Left lung (tissue), 10 donors: ENCODE data around the gene HLA-DOA. TPM values are rescaled to one million over a fixed set of nuclear protein-coding genes. Genes with fewer than 3 reads are reported as not detected.
A peak's percentile ranks its signal among the peaks of the same experiment; 100 is the strongest.

Source experiments
- ATAC-seq: fragments of 200-7000 bp; cut with Tn5 transposase; one replicate; pipeline ENCODE4 v1.9.1; 2020; ENCODE audit warnings: moderate library complexity
- DNase-seq, 4 donors: peaks; one replicate each; pipeline ENCODE4 v3.0.0-alpha.2; 2013 to 2020
- H3K27ac ChIP-seq, 2 donors: fragments of 200-600 bp; sonication (generic) in 1 of 2; one replicate each; pipeline versions ENCODE4 v1.5.0 to v1.8.0; 2020 to 2021
- H3K27me3 ChIP-seq, 2 donors: fragments of 200-600 bp; sonication (generic) in 1 of 2; one replicate each; pipeline versions ENCODE4 v1.5.0 to v1.8.0; 2020 to 2021
- H3K36me3 ChIP-seq, 2 donors: fragments of 200-600 bp; sonication (generic) in 1 of 2; one replicate each; pipeline versions ENCODE4 v1.5.0 to v1.8.0; 2020 to 2021
- H3K4me1 ChIP-seq, 2 donors: fragments of 200-600 bp; one replicate each; pipeline ENCODE4 v1.8.0; 2021
- H3K4me3 ChIP-seq, 2 donors: fragments of 200-600 bp; sonication (generic) in 1 of 2; one replicate each; pipeline versions ENCODE4 v1.5.0 to v1.8.0; 2020 to 2021; ENCODE audit warnings: mild to moderate bottlenecking in 1 of 2
- H3K9me3 ChIP-seq, 2 donors: fragments of 200-600 bp; sonication (generic) in 1 of 2; one replicate each; pipeline versions ENCODE4 v1.5.0 to v1.8.0; 2020 to 2021
- intact Hi-C, 2 donors: fragments of 100-400 bp; cut with DNase I; formaldehyde crosslinking; loops; one replicate each; pipeline versions ENCODE4 v1.11.2 to v1.14.2; 2022
- polyA plus RNA-seq, 6 donors: library from polyadenylated mRNA; unstranded; fragments of 120-200 nt; gene quantifications; one replicate each; pipeline ENCODE4 v1.2.1, GENCODE V29; 2013; ENCODE audit not compliant: insufficient read length in 6 of 6
- total RNA-seq, 2 donors: library from RNA; stranded (reverse); fragmentation: NEBNext Ultra II Directional; extraction: Animal tissue kit (Norgen Biotek cat#: 25700); gene quantifications; one replicate each; pipeline ENCODE4 v1.2.1, GENCODE V29; 2021
- TF ChIP-seq, protein P1 (sequence below), 2 donors: fragments of 200-600 bp; sonication (generic) in 1 of 2; IDR thresholded peaks; one replicate each; pipeline versions ENCODE4 v1.5.0 to v1.8.0; 2021; ENCODE audit warnings: antibody characterized with exemption in 2 of 2
- donor health status: DM: no; HTN: yes; CAD: no.
- donor health status: DM: no; HTN: no; CAD: no.

Gene HLA-DOA
- total and polyA plus RNA-seq, 8 donors = 1.8 to 20.6 (median 3.0) TPM

DNA sequence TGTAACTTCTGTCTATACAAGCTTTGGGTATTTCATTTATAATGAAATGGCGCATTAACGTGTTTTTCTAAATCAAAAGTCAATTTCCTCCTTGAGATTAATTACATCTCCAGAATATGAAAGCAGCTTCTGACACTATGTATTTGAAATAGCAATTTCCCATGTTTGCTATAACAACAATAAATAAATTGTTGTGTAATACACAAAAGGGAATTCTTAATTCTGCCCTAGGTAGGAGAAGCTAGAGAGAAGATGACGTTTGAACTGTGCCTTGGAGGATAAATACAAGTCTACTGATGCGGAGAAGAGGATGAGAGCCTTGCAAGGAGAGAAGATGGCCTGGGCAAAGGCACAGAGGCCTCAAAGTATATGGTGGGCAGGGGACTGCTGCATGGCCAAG, 7.6 kb upstream of the HLA-DOA start:
- Histone ChIP-seq H3K27ac (peak overlapping the region in 1 of 2 donors; percentile 88), H3K4me3 (peak overlapping the region in 1 of 2 donors; percentile 11), H3K36me3 (no peaks in the 10 kb centered on the region), H3K27me3 (no peaks in the 10 kb centered on the region), H3K9me3 (no peaks in the 10 kb centered on the region), H3K4me1 (peaks cover 19 to 44% of the 10 kb centered on the region in 2 donors)
- ATAC-seq = no peak
- no peak for DNase-seq
- intact Hi-C loops = loop anchor here in 1 of 2 donors (5.0 kb wide), 2 partner anchors 60 to 75 kb away; partner anchors contain the start of gene HLA-DPB1
- TF ChIP-seq, protein P1, sequence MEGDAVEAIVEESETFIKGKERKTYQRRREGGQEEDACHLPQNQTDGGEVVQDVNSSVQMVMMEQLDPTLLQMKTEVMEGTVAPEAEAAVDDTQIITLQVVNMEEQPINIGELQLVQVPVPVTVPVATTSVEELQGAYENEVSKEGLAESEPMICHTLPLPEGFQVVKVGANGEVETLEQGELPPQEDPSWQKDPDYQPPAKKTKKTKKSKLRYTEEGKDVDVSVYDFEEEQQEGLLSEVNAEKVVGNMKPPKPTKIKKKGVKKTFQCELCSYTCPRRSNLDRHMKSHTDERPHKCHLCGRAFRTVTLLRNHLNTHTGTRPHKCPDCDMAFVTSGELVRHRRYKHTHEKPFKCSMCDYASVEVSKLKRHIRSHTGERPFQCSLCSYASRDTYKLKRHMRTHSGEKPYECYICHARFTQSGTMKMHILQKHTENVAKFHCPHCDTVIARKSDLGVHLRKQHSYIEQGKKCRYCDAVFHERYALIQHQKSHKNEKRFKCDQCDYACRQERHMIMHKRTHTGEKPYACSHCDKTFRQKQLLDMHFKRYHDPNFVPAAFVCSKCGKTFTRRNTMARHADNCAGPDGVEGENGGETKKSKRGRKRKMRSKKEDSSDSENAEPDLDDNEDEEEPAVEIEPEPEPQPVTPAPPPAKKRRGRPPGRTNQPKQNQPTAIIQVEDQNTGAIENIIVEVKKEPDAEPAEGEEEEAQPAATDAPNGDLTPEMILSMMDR (IDR thresholded peaks at IDR 0.05) = no peak

DNA sequence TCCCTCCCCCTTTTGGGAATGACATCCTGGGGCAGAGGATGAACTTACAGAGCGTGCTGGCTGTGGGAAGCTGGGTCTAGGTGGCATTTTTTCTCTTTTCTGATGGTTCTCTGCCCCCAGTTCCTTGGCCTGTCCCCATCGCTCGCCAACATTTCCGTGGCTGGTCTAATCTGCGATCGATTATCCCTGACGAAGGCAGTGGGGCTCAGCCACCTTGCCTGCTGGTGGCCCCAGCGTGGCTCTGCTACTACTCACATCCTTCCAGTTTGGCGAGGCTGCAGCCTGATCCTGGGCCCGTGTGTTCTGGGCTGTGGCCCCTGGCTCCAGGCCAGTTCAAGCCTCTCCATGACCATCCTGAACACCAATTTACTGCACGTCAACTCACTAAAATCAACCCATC, 6.4 kb upstream of the HLA-DOA start:
- no peak overlapping the region for H3K27ac ChIP-seq

DNA sequence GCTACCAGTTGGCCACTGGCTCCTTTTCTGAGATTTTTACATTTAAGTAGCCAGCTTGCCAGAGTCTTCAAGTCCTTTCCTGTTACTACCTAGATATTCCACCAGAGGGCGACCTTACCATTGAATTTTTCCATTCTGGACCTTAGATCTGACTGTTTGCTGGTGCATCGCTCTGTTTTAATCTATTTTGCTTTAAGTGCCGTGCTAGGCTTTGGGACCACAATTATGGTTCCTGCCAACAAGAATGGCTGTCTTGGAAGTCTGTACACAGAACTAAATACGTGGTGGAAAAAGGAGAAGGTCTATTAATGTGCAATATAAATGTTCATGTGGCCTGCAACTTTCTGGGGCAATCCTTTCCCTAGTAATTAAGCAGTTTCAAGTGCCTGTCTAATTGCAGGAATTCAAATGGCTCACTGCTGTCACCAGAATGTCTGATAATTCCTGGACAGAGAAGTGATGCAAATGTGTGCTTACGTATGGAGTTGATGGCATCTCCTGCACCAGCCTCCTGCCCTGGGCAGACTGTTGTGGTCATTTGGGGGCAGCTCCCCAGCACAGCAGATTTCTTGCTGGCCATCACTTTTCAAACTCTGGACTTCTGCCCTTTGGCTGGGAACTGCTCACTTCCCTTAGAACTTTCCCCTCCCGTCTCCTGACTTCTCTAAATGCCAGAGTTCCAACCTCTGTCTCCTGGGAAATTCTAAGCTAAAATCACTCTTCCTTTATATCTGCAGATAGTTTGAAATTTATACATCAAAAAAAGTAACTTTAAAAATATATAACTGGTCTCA, 5.6 kb upstream of the HLA-DOA start:
- Histone ChIP-seq H3K4me3 (no peak overlapping the region), H3K27me3 (no peaks in the 10 kb centered on the region), H3K4me1 (peaks cover 19 to 39% of the 10 kb centered on the region in 2 donors), H3K9me3 (no peaks in the 10 kb centered on the region), H3K27ac (no peak overlapping the region), H3K36me3 (no peaks in the 10 kb centered on the region)
- intact Hi-C loops = loop anchor here in 1 of 2 donors (5.0 kb wide), 2 partner anchors 62 to 77 kb away; partner anchors contain the start of gene HLA-DPB1
- TF ChIP-seq, protein P1 (IDR thresholded peaks at IDR 0.05) = peak; percentile 60 to 90
- ATAC-seq (peak; percentile 60), DNase-seq (peak in 2 of 4 donors; percentile 72 to 84)

More for the DNA sequence above, 6.4 kb upstream of the HLA-DOA start:
- TF ChIP-seq, protein P1 (IDR thresholded peaks at IDR 0.05) = no peak
- no peaks in the 10 kb centered on the region for H3K9me3 ChIP-seq
- H3K4me3 ChIP-seq = no peak overlapping the region
- no peaks in the 10 kb centered on the region for H3K27me3 ChIP-seq
- intact Hi-C loops = loop anchor here in 1 of 2 donors (5.0 kb wide), 2 partner anchors 62 to 77 kb away; partner anchors contain the start of gene HLA-DPB1
- ATAC-seq (no peak), DNase-seq (no peak)
- peaks cover 19 to 44% of the 10 kb centered on the region in 2 donors for H3K4me1 ChIP-seq
- no peaks in the 10 kb centered on the region for H3K36me3 ChIP-seq

DNA sequence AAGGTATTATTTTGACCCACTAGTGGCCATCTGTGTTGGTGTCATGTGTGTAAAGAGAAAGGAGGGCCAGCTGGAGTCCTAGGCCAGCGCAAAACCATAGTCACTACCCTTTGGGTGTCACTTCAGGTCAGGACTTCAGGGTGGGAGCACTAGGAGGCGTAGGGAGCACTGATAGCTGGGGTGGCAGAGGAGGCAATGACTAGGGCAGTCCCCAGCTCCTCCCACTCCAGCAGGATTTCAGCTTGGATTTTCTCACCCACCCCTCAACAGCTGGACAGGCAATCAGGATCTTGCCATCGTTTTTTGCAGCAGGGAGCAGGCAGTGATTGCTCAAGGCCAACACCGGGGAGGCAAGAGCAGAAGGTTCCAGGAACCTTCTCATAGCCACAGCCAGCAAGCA, 4.2 kb upstream of the HLA-DOA start:
- DNase-seq = peak in 1 of 4 donors; percentile 26
- Histone ChIP-seq H3K36me3 (no peaks in the 10 kb centered on the region), H3K27ac (no peak overlapping the region), H3K4me1 (peaks cover 10 to 36% of the 10 kb centered on the region in 2 donors), H3K9me3 (no peaks in the 10 kb centered on the region), H3K4me3 (no peak overlapping the region), H3K27me3 (no peaks in the 10 kb centered on the region)
- TF ChIP-seq, protein P1 (IDR thresholded peaks at IDR 0.05) = no peak
- ATAC-seq = no peak
- intact Hi-C loops = no loop called here

DNA sequence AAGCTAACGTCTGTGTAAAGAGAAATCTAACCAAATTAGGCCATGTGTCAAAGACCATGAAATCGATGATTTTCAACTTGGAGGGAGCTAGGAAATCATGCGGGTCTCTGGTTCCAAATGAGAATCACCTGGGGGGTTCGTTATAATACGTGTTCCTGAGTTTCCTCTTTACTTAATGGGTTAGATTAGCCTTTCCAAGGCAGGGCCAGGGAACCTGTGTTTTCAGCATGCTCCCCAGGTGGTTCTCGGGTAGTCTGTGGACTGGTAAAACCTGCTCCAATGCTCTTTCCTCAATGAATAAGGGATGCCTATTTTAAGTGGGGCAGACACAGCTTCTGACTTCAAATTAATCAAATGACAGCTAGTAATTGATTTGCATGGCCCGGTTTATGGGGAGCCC, 965 bp upstream of the HLA-DOA start:
- TF ChIP-seq, protein P1 (IDR thresholded peaks at IDR 0.05) = no peak
- peak overlapping the region in 1 of 2 donors; percentile 35 for H3K27ac ChIP-seq
- intact Hi-C loops = no loop called here
- H3K4me3 ChIP-seq = no peak overlapping the region
- DNase-seq (no peak), ATAC-seq (no peak)
- H3K36me3 ChIP-seq = no peaks in the 10 kb centered on the region
- no peaks in the 10 kb centered on the region for H3K27me3 ChIP-seq
- peaks cover 0 to 17% of the 10 kb centered on the region in 2 donors for H3K4me1 ChIP-seq
- H3K9me3 ChIP-seq = no peaks in the 10 kb centered on the region
